HepG2 (cell line): ENCODE measurements around the gene PPM1F. TPM values are rescaled to one million over a fixed set of nuclear protein-coding genes. Genes with fewer than 3 reads are reported as not detected.

Experiments
- ATAC-seq: fragments of 200-7000 bp; cut with Tn5 transposase; 3 replicates; pipeline ENCODE4 v1.9.1; 2020; ENCODE audit warnings: mild to moderate bottlenecking, moderate library complexity
- BruUV-seq: library from RNA; stranded (reverse); fragments of 400-500 nt; replicated peaks from 2 replicates; lab custom pipeline; 2021; lab: Mats Ljungman, UMichigan
- CTCF ChIA-PET: fragments of 300-600 bp; formaldehyde crosslinking; extraction: SDS; loops from one replicate; lab custom pipeline; 2021; ENCODE audit warnings: low total read pairs, inconsistent platforms, low intra/inter-chr PET ratio; lab: Yijun Ruan, JAX
- POLR2A ChIA-PET: fragments of 350-600 bp; sonication (Branson Sonifier 250); formaldehyde crosslinking; loops from one replicate; lab custom pipeline; 2020; ENCODE audit warnings: antibody characterized with exemption, inconsistent platforms; lab: Yijun Ruan, JAX
- DNase-seq: peaks from one replicate; pipeline ENCODE4 v3.0.0-alpha.2; 2015; ENCODE audit warnings: low spot score
- FAIRE-seq: peaks from 3 replicates; lab custom pipeline; 2011; peaks lifted over from hg19 to GRCh38; lab: Jason Lieb, UNC
- H2AFZ ChIP-seq: one replicate; pipeline ENCODE4 v1.6.1; 2011; ENCODE audit warnings: low read length, inconsistent platforms
- H3K27ac ChIP-seq: fragments of 300-600 bp; 3 replicates; pipeline ENCODE4 v1.8.0; 2011; ENCODE audit warnings: mixed run types, mild to moderate bottlenecking, mixed read lengths, low read length, inconsistent platforms; ENCODE audit not compliant: insufficient read depth; ENCODE audit errors: extremely low read length
- H3K27me3 ChIP-seq, 2 experiments: fragments of 200-600 bp in 1 of 2; 2 replicates in 1 of 2; 3 replicates in 1 of 2; pipeline versions ENCODE4 v1.6.0 to v1.8.0; 2011; ENCODE audit warnings: low read length in 2 of 2, mild to moderate bottlenecking in 2 of 2, moderate library complexity in 2 of 2, inconsistent platforms in 1 of 2; ENCODE audit not compliant: insufficient read depth in 2 of 2, control insufficient read depth in 1 of 2
- H3K36me3 ChIP-seq, 2 experiments: fragments of 200-600 bp in 1 of 2; replicated peaks in 1 of 2; 2 replicates in 1 of 2; 3 replicates in 1 of 2; pipeline versions ENCODE4 v1.5.1 to v1.8.0; 2011; ENCODE audit warnings: low read length in 2 of 2, inconsistent platforms in 1 of 2; ENCODE audit not compliant: insufficient read depth in 2 of 2, control insufficient read depth in 1 of 2
- H3K4me1 ChIP-seq: 2 replicates; pipeline ENCODE4 v1.5.1; 2012; ENCODE audit warnings: low read length, inconsistent platforms; ENCODE audit not compliant: insufficient read depth
- H3K4me2 ChIP-seq: 2 replicates; pipeline ENCODE4 v1.6.0; 2011; ENCODE audit warnings: low read depth, low read length, inconsistent platforms
- H3K4me3 ChIP-seq, 3 experiments: fragments of 200-600 bp in 1 of 3; sonication (generic), shearing (Covaris generic) in 1 of 3; replicated peaks in 1 of 3; 2 replicates each; pipeline ENCODE4 v1.5.1; 2011 to 2016; ENCODE audit warnings: low read length in 3 of 3, inconsistent platforms in 2 of 3, low read depth in 2 of 3, mild to moderate bottlenecking in 2 of 3, control low read depth in 1 of 3, mixed read lengths in 1 of 3; ENCODE audit not compliant: insufficient read depth in 1 of 3
- H3K79me2 ChIP-seq: one replicate; pipeline ENCODE4 v1.6.1; 2011; ENCODE audit warnings: low read length, inconsistent platforms; ENCODE audit not compliant: insufficient read depth
- H3K9ac ChIP-seq: 2 replicates; pipeline ENCODE4 v1.6.0; 2011; ENCODE audit warnings: mild to moderate bottlenecking, low read depth, low read length, inconsistent platforms; ENCODE audit not compliant: insufficient read depth
- H3K9me3 ChIP-seq: 2 replicates; pipeline ENCODE4 v1.5.1; 2012; ENCODE audit warnings: mild to moderate bottlenecking, low read length
- H4K20me1 ChIP-seq: 2 replicates; pipeline ENCODE4 v1.6.0; 2011; ENCODE audit warnings: inconsistent platforms, mild to moderate bottlenecking, low read length, moderate library complexity; ENCODE audit not compliant: insufficient read depth
- ARHGAP35 ChIP-seq: sonication (generic); formaldehyde crosslinking; IDR thresholded peaks from 2 replicates; pipeline ENCODE4 v1.9.0; 2022; ENCODE audit warnings: mild to moderate bottlenecking, inconsistent platforms, moderate library complexity, missing genetic modification reagents, borderline replicate concordance
- ARNT ChIP-seq: fragments of 450-650 bp; IDR thresholded peaks from 2 replicates; pipeline ENCODE4 v1.6.1; 2017
- DNMT1 ChIP-seq: sonication (generic); formaldehyde crosslinking; IDR thresholded peaks from 2 replicates; pipeline ENCODE4 v1.5.1; 2020; ENCODE audit warnings: mild to moderate bottlenecking, missing genetic modification reagents
- GATA4 ChIP-seq: sonication (generic); IDR thresholded peaks from 2 replicates; pipeline ENCODE4 v1.6.1; 2016; ENCODE audit warnings: antibody characterized with exemption, low read depth, borderline replicate concordance
- HNRNPUL1 ChIP-seq: fragments of 200-400 bp; formaldehyde crosslinking; IDR thresholded peaks from 2 replicates; pipeline ENCODE4 v1.6.1; 2017; ENCODE audit warnings: low read depth, mild to moderate bottlenecking, low read length, moderate library complexity
- LRRFIP1 ChIP-seq: sonication (generic); formaldehyde crosslinking; conservative IDR thresholded peaks from 2 replicates; pipeline ENCODE4 v1.4.0; 2020; ENCODE audit warnings: missing genetic modification reagents
- MAFK ChIP-seq, 2 experiments: IDR thresholded peaks in 1 of 2; conservative IDR thresholded peaks in 1 of 2; 2 replicates each; pipeline ENCODE4 v1.6.1; 2011; ENCODE audit warnings: improper control_type of control experiment in 2 of 2, low read length in 2 of 2
- PHF20 ChIP-seq: sonication (generic); formaldehyde crosslinking; IDR thresholded peaks from 2 replicates; pipeline ENCODE4 v1.5.0; 2020; ENCODE audit warnings: mild to moderate bottlenecking, missing genetic modification reagents
- PHF5A ChIP-seq: IDR thresholded peaks from one replicate; pipeline ENCODE4 v1.6.1; 2018; ENCODE audit warnings: low read depth, missing genetic modification reagents; ENCODE audit not compliant: unreplicated experiment
- REPIN1 ChIP-seq: sonication (generic); formaldehyde crosslinking; IDR thresholded peaks from 2 replicates; pipeline ENCODE4 v1.8.0; 2022; ENCODE audit warnings: missing genetic modification reagents, low read depth, mild to moderate bottlenecking, borderline replicate concordance
- REST ChIP-seq, 2 experiments: IDR thresholded peaks; 2 replicates each; pipeline ENCODE4 v1.6.1; 2011 to 2012; ENCODE audit warnings: low read length in 2 of 2, borderline replicate concordance in 1 of 2, low read depth in 1 of 2, mild to moderate bottlenecking in 1 of 2, moderate library complexity in 1 of 2
- ZBTB37 ChIP-seq: sonication (generic); formaldehyde crosslinking; IDR thresholded peaks from 2 replicates; pipeline ENCODE4 v1.4.0; 2020; ENCODE audit warnings: mild to moderate bottlenecking, missing genetic modification reagents
- ZFP91 ChIP-seq: sonication (generic); formaldehyde crosslinking; IDR thresholded peaks from 2 replicates; pipeline ENCODE4 v1.9.0; 2022; ENCODE audit warnings: missing genetic modification reagents, mild to moderate bottlenecking, borderline replicate concordance
- ZNF124 ChIP-seq: sonication (generic); formaldehyde crosslinking; IDR thresholded peaks from 2 replicates; pipeline ENCODE4 v1.4.0; 2020; ENCODE audit warnings: missing genetic modification reagents
- ZNF292 ChIP-seq: sonication (generic); formaldehyde crosslinking; IDR thresholded peaks from 2 replicates; pipeline ENCODE4 v1.8.1; 2022; ENCODE audit warnings: mild to moderate bottlenecking, low read depth, missing genetic modification reagents, borderline replicate concordance
- ZNF775 ChIP-seq: sonication (generic); formaldehyde crosslinking; IDR thresholded peaks from 2 replicates; pipeline ENCODE4 v1.4.0; 2020; ENCODE audit warnings: missing genetic modification reagents, mild to moderate bottlenecking, moderate library complexity, borderline replicate concordance
- WGBS: methylation state at CpG from one replicate; pipeline ENCODE4 v1.1.6; 2017; ENCODE audit warnings: low lambda C conversion rate; 5-methylcytosine and 5-hydroxymethylcytosine counted together
- in situ Hi-C: cut with HindIII; loops from 2 replicates; pipeline ENCODE4 v1.10.0; 2017; ENCODE audit warnings: low pct_unique_long_range_greater_than_20kb; ENCODE audit not compliant: extremely low pct_ligation_motif_present
- intact Hi-C: fragments of 100-400 bp; cut with micrococcal nuclease; formaldehyde crosslinking; loops from one replicate; pipeline ENCODE4 v1.10.0; 2022; ENCODE audit not compliant: unreplicated experiment
- polyA plus RNA-seq, 8 experiments: library from polyadenylated mRNA; depleted of rRNA in 3 of 8; stranded (reverse) in 7 of 8; unstranded in 1 of 8; fragments of >200 nt; fragmentation: Illumina TruSeq in 4 of 8; extraction: Trizol in 4 of 8; gene quantifications; 2 replicates each; pipeline versions ENCODE4 v1.2.1 to v1.2.3, GENCODE V29; 2011 to 2016; ENCODE audit warnings: low read depth in 4 of 8, missing spikeins in 1 of 8, mixed read lengths in 1 of 8; ENCODE audit not compliant: insufficient read depth in 1 of 8
- total RNA-seq, 5 experiments: library from RNA; depleted of rRNA; stranded (reverse); fragments of >200 nt; fragmentation: Illumina TruSeq; extraction: Trizol; gene quantifications; 2 replicates each; pipeline ENCODE4 v1.2.3, GENCODE V29; 2016; ENCODE audit warnings: low read depth in 1 of 5

The PPM1F gene
- total and polyA plus RNA-seq, 2 of the 13 experiments (the other 11 are each of a cell fraction or from before 2014, with no cell fraction given): 11.0 to 19.6 TPM

GRCh38 chr22:21995660-21996059 lies 43.0 kb upstream of the PPM1F start:
- Histone ChIP-seq H3K4me3 (no peak overlapping the region), H3K9me3 (no peaks in the 10 kb centered on the region), H3K4me1 (peaks cover 6% of the 10 kb centered on the region), H3K36me3 (no peaks in the 10 kb centered on the region), H3K79me2 (no peaks in the 10 kb centered on the region), H3K9ac (no peak overlapping the region), H3K27ac (no peak overlapping the region), H2AFZ (no peak overlapping the region), H3K27me3 (peaks cover 1 to 33% of the 10 kb centered on the region in 2 experiments; a peak in 3 of 5 replicates), H4K20me1 (no peaks in the 10 kb centered on the region), H3K4me2 (no peak overlapping the region)
- ChIA-PET POLR2A (no interaction called here), CTCF (no interaction called here)
- intact Hi-C loops (no loop called here), in situ Hi-C loops (no loop called here)
- WGBS: 55% methylated on average over 3 of the region's 3 CpGs
- no peak for FAIRE-seq
- DNase-seq: no peak
- no TSS peak for BruUV-seq
- ATAC-seq: no peak
- TF ChIP-seq ZNF775 (CRISPR knock-in tag): no peak
- no peak for TF ChIP-seq GATA4
- no peak for TF ChIP-seq ZNF292 (CRISPR knock-in tag)
- TF ChIP-seq ARHGAP35 (CRISPR knock-in tag): no peak
- TF ChIP-seq LRRFIP1 (CRISPR knock-in tag): no peak
- TF ChIP-seq ARNT: no peak
- TF ChIP-seq HNRNPUL1: no peak
- no peak for TF ChIP-seq ZBTB37 (CRISPR knock-in tag)
- TF ChIP-seq ZFP91 (CRISPR knock-in tag): no peak
- TF ChIP-seq PHF5A (CRISPR knock-in tag): no peak
- TF ChIP-seq ZNF124 (CRISPR knock-in tag): no peak
- no peak for TF ChIP-seq PHF20 (CRISPR knock-in tag)
- TF ChIP-seq REST (IDR thresholded peaks at IDR 0.05; ENCODE audit: borderline replicate concordance in 1 of 2, low read depth in 1 of 2, low read length in 2 of 2): no peak
- no peak for TF ChIP-seq DNMT1 (CRISPR knock-in tag)
- no peak for TF ChIP-seq MAFK (conservative IDR thresholded peaks at IDR 0.05 in 1 of 2, IDR thresholded peaks at IDR 0.05 in 1 of 2; ENCODE audit: low read length in 2 of 2)
- no peak for TF ChIP-seq REPIN1
